Measurements from ENCODE around the gene KLLN.
"Not testable (repeated sequence)": the region's sequence is repeated elsewhere in the genome, so short reads cannot be mapped to it uniquely, and the experiment has no call there.

Gene KLLN, protein sequence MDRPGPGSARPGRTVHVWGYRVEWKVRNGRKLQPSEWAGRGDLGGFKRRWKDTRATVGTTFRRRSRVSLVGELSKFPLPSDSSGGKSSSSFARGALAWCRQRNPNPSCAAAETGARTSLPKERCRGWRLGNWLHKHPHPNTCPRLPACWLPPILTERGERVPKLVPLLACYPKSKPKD

DNA sequence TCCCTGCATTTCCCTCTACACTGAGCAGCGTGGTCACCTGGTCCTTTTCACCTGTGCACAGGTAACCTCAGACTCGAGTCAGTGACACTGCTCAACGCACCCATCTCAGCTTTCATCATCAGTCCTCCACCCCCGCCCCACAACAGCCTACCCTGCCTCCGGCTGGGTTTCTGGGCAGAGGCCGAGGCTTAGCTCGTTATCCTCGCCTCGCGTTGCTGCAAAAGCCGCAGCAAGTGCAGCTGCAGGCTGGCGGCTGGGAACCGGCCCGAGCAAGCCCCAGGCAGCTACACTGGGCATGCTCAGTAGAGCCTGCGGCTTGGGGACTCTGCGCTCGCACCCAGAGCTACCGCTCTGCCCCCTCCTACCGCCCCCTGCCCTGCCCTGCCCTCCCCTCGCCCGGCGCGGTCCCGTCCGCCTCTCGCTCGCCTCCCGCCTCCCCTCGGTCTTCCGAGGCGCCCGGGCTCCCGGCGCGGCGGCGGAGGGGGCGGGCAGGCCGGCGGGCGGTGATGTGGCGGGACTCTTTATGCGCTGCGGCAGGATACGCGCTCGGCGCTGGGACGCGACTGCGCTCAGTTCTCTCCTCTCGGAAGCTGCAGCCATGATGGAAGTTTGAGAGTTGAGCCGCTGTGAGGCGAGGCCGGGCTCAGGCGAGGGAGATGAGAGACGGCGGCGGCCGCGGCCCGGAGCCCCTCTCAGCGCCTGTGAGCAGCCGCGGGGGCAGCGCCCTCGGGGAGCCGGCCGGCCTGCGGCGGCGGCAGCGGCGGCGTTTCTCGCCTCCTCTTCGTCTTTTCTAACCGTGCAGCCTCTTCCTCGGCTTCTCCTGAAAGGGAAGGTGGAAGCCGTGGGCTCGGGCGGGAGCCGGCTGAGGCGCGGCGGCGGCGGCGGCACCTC, at the start of gene KLLN, which contains the start of gene PTEN:
KLLN (minus strand) TSS at position 481 of the 891 bp plus-strand sequence. CDS start 1,046 bp downstream, outside the sequence.
PTEN (plus strand) TSS at position 573 of the 891 bp plus-strand sequence. CDS start 845 bp downstream, outside the sequence.
- peak within 1 kb of the TSS; percentile 57; the same call in 1 of the 2 replicates for H3K27ac ChIP-seq
- H3K36me3 ChIP-seq (ENCODE audit: insufficient read depth, low read length) = no peaks in the 10 kb centered on the region
- no peaks in the 10 kb centered on the region for H3K9me3 ChIP-seq (ENCODE audit: low read depth, low read length)
- DNase-seq (ENCODE audit: low read depth, low spot score) = no peak
- peak within 1 kb of the TSS; percentile 85 for H3K4me3 ChIP-seq
- H3K9ac ChIP-seq (ENCODE audit: insufficient read length) = peak within 1 kb of the TSS; percentile 75
- no peak for TF ChIP-seq FOXP2 (optimal IDR thresholded peaks at IDR 0.05; ENCODE audit: control extremely low read depth, extremely low read length, insufficient read depth)
- no peak for TF ChIP-seq EZH2 (IDR thresholded peaks at IDR 0.05)
- TF ChIP-seq POLR2AphosphoS5 (IDR thresholded peaks at IDR 0.05; ENCODE audit: borderline replicate concordance, low read depth, low read length) = no peak

DNA sequence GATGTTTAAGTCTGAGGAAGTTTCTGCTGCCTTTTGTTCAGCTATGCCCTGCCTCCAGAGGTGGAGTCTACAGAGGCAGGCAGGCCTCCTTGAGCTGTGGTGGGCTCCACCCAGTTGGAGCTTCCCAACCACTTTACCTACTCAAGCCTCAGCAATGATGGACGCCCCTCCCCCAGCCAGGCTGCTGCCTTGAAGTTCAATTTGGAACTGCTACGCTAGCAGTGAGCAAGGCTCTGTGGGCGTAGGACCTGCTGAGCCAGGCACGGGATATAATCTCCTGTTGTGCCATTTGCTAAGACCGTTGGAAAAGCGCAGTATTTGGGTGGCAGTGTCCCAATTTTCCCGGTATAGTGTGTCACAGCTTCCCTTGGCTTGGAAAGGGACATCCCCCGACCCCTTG, 40.1 kb upstream of the KLLN start:
- H3K4me3 ChIP-seq; H3K36me3 ChIP-seq (ENCODE audit: insufficient read depth, low read length); H3K9me3 ChIP-seq (ENCODE audit: low read depth, low read length); H3K9ac ChIP-seq (ENCODE audit: insufficient read length); H3K27ac ChIP-seq; DNase-seq (ENCODE audit: low read depth, low spot score): not testable (repeated sequence)

DNA sequence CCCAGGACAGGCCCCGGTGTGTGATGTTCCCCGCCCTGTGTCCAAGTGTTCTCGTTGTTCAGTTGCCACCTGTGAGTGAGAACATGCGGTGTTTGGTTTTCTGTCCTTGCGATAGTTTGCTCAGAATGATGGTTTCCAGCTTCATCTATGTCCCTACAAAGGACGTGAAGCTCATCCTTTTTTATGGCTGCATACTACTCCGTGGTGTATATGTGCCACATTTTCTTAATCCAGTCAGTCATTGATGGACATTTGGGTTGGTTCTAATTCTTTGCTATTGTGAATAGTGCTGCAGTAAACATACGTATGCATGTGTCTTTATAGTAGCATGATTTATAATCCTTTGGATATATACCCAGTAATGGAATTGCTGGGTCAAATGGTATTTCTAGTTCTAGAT, 34.6 kb upstream of the KLLN start:
- H3K4me3 ChIP-seq; H3K36me3 ChIP-seq (ENCODE audit: insufficient read depth, low read length); H3K9ac ChIP-seq (ENCODE audit: insufficient read length); H3K27ac ChIP-seq; H3K9me3 ChIP-seq (ENCODE audit: low read depth, low read length); DNase-seq (ENCODE audit: low read depth, low spot score): not testable (repeated sequence)

DNA sequence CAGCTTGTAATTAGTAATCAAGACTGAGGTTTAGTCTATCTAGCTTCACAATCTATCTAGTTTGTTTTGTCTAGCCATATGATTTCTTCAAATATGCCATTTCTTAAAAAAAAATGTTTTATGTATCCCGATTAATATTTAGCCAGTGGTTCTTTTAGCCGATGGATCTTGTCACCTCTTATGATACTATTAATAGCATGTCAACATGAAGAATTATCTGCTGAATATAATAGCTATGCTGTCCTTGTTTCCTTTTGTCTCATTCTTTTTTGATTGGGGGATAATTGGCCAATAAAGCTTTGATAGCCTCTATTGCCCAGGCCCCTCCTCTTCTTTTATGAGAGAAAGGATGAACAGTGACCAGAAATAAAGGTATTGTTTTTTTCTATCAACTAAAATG, 32.9 kb upstream of the KLLN start:
- Histone ChIP-seq H3K4me3 (no peak overlapping the region), H3K27ac (no peak overlapping the region), H3K9ac (ENCODE audit: insufficient read length) (no peak overlapping the region), H3K36me3 (ENCODE audit: insufficient read depth, low read length) (no peaks in the 10 kb centered on the region), H3K9me3 (ENCODE audit: low read depth, low read length) (no peaks in the 10 kb centered on the region)
- TF ChIP-seq EZH2 (IDR thresholded peaks at IDR 0.05) = no peak
- no peak for TF ChIP-seq POLR2AphosphoS5 (IDR thresholded peaks at IDR 0.05; ENCODE audit: borderline replicate concordance, low read depth, low read length)
- TF ChIP-seq FOXP2 (optimal IDR thresholded peaks at IDR 0.05; ENCODE audit: control extremely low read depth, extremely low read length, insufficient read depth) = no peak
- no peak for DNase-seq (ENCODE audit: low read depth, low spot score)

DNA sequence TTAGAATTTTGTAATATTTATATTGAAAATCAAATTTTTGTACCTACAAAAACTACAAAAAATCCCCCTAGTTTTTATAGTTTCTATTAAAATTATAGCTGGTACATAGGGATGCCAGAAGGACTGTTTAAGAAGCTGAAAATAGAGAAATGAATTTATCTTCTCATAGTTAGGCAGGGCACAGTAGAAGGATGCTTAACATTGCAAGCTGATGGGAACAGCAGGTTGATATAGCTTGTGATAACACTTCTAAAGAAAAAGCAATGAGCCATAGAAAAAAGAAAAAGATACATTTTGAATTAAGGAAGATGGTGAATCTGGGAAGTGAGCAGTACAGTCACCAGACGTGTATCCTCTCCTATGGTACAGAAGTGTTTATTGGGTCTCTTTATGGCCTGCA, 32.1 kb upstream of the KLLN start:
- no peak for TF ChIP-seq EZH2 (IDR thresholded peaks at IDR 0.05)
- no peak for DNase-seq (ENCODE audit: low read depth, low spot score)
- no peak overlapping the region for H3K9ac ChIP-seq (ENCODE audit: insufficient read length)
- H3K4me3 ChIP-seq = no peak overlapping the region
- H3K36me3 ChIP-seq (ENCODE audit: insufficient read depth, low read length) = no peaks in the 10 kb centered on the region
- no peaks in the 10 kb centered on the region for H3K9me3 ChIP-seq (ENCODE audit: low read depth, low read length)
- H3K27ac ChIP-seq = no peak overlapping the region

DNA sequence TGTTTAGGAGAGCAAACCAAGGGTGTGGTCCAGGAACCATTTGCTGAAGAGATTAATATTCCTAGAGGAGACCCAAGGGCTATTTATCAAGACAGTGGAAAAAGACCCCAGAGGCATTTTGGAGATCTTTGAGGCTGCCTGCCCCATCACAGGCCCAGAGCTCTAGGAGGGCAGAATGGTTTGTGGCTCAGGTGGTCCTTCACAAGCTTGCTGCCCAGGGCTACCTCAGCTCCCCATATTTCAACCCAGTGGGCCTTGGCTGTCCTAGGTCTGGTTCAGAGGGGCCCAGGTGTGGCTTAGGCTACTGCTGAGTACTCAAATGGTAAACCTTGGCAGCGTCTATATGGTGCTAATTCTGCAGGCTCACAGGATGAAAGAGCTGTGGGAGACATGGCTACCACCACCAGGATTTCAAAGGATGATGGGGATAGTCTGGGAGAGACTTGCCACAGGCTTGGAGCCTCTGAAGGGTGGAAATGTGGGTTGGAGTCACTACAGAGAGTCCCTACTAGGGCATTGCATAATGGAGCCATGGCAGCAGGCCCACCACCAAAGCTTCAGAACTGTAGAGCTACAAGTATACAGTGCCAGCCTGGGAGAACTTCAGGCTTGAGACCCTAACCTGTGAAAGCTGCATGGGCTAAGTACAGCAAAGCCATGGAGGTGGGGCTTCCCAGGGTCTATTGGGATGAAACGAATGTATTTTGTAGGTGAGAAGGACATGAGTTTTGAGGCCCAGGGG, 24.4 kb upstream of the KLLN start:
- Histone ChIP-seq H3K4me3 (no peak overlapping the region), H3K36me3 (ENCODE audit: insufficient read depth, low read length) (no peaks in the 10 kb centered on the region), H3K9ac (ENCODE audit: insufficient read length) (no peak overlapping the region), H3K27ac (no peak overlapping the region), H3K9me3 (ENCODE audit: low read depth, low read length) (no peaks in the 10 kb centered on the region)
- DNase-seq (ENCODE audit: low read depth, low spot score) = no peak
- TF ChIP-seq POLR2AphosphoS5 (IDR thresholded peaks at IDR 0.05; ENCODE audit: borderline replicate concordance, low read depth, low read length) (no peak), EZH2 (IDR thresholded peaks at IDR 0.05) (no peak), FOXP2 (optimal IDR thresholded peaks at IDR 0.05; ENCODE audit: control extremely low read depth, extremely low read length, insufficient read depth) (no peak)

DNA sequence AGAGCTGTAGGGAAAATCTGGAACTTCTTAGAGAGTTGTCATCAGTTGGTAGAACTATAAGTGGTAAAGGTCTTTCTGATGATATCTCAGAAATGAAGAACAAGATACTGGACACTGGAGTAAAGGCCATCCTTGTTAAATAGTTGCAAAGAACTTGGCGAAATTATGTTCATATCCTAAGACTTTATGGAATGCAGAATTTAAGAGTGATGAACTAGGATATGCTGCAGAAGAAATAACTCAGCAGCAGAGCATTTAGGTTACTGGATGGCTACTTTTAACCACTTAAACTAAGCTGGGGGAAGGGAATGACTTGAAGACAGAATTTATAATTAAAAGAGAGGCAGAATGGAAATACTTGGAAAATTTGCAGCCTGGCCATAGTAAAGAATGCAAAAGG, 23.8 kb upstream of the KLLN start:
- H3K4me3 ChIP-seq = no peak overlapping the region
- no peaks in the 10 kb centered on the region for H3K9me3 ChIP-seq (ENCODE audit: low read depth, low read length)
- DNase-seq (ENCODE audit: low read depth, low spot score) = no peak
- no peaks in the 10 kb centered on the region for H3K36me3 ChIP-seq (ENCODE audit: insufficient read depth, low read length)
- no peak overlapping the region for H3K27ac ChIP-seq
- TF ChIP-seq POLR2AphosphoS5 (IDR thresholded peaks at IDR 0.05; ENCODE audit: borderline replicate concordance, low read depth, low read length) (no peak), EZH2 (IDR thresholded peaks at IDR 0.05) (no peak), FOXP2 (optimal IDR thresholded peaks at IDR 0.05; ENCODE audit: control extremely low read depth, extremely low read length, insufficient read depth) (no peak)
- no peak overlapping the region for H3K9ac ChIP-seq (ENCODE audit: insufficient read length)

DNA sequence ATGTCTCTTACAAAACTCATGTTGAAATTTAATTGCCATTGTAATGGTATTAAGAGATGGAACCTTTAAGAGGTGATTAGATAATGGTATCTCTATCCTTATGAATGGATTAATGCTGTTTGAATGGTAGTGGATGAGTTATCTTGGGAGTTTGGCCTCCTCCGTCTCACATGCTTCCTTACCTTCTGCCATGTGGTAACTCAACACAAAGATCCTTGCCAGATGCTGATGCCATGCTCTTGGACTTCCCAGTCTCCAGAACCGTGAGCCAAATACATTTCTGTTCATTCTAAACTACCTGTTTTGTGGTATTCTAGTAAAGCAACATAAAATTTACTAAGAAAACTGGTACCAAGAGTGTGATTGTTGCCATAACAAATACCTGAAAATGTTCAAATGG, 23.3 kb upstream of the KLLN start:
- Histone ChIP-seq H3K9me3 (ENCODE audit: low read depth, low read length) (no peaks in the 10 kb centered on the region), H3K36me3 (ENCODE audit: insufficient read depth, low read length) (no peaks in the 10 kb centered on the region), H3K9ac (ENCODE audit: insufficient read length) (no peak overlapping the region), H3K4me3 (no peak overlapping the region), H3K27ac (no peak overlapping the region)
- TF ChIP-seq POLR2AphosphoS5 (IDR thresholded peaks at IDR 0.05; ENCODE audit: borderline replicate concordance, low read depth, low read length) = no peak
- no peak for TF ChIP-seq EZH2 (IDR thresholded peaks at IDR 0.05)
- no peak for TF ChIP-seq FOXP2 (optimal IDR thresholded peaks at IDR 0.05; ENCODE audit: control extremely low read depth, extremely low read length, insufficient read depth)
- DNase-seq (ENCODE audit: low read depth, low spot score) = no peak
